Psoas muscle (tissue), 8 donors: ENCODE measurements around the gene COX19. TPM values are rescaled to one million over a fixed set of nuclear protein-coding genes. Genes with fewer than 3 reads are reported as not detected.

ENCODE experiments used
- ATAC-seq, 4 donors: fragments of 200-7000 bp; cut with Tn5 transposase; one replicate each; pipeline ENCODE4 v1.9.1; 2020; ENCODE audit warnings: moderate library complexity in 3 of 4, mild to moderate bottlenecking in 2 of 4
- DNase-seq, 2 donors: peaks; one replicate each; pipeline ENCODE4 v3.0.0-alpha.2; 2020
- H3K27ac ChIP-seq: fragments of 200-600 bp; one replicate; pipeline ENCODE4 v1.8.0; 2022
- H3K27me3 ChIP-seq, 3 donors: fragments of 200-600 bp in 1 of 3; one replicate each; pipeline versions ENCODE4 v1.6.1 to v1.8.0; 2013 to 2022; ENCODE audit warnings: low read length in 2 of 3, mild to moderate bottlenecking in 2 of 3, moderate library complexity in 1 of 3; ENCODE audit not compliant: insufficient read depth in 3 of 3
- H3K36me3 ChIP-seq, 2 donors: fragments of 200-600 bp in 1 of 2; one replicate each; pipeline versions ENCODE4 v1.6.1 to v1.8.0; 2013 to 2022; ENCODE audit warnings: low read depth in 1 of 2, mild to moderate bottlenecking in 1 of 2, moderate library complexity in 1 of 2; ENCODE audit not compliant: insufficient read depth in 1 of 2
- H3K4me1 ChIP-seq: fragments of 200-600 bp; one replicate; pipeline ENCODE4 v1.8.0; 2022
- H3K4me3 ChIP-seq: fragments of 200-600 bp; one replicate; pipeline ENCODE4 v1.8.0; 2022; ENCODE audit warnings: mild to moderate bottlenecking
- H3K9me3 ChIP-seq: fragments of 200-600 bp; one replicate; pipeline ENCODE4 v1.8.0; 2022
- CTCF ChIP-seq: fragments of 200-600 bp; IDR thresholded peaks from one replicate; pipeline ENCODE4 v1.8.0; 2022; ENCODE audit warnings: antibody characterized with exemption
- WGBS, 3 donors: extraction: QIAGEN DNeasy Blood & Tissue Kit; methylation state at CpG; one replicate each; pipeline versions ENCODE4 v1.1.6 to v1.1.7; 2013; 5-methylcytosine and 5-hydroxymethylcytosine counted together
- intact Hi-C, 2 donors: fragments of 100-400 bp; cut with DNase I; formaldehyde crosslinking; loops; one replicate each; pipeline versions ENCODE4 v1.11.0 to v1.14.2; 2022
- polyA plus RNA-seq, 3 donors: library from polyadenylated mRNA; stranded (reverse); fragments of 200-250 nt; gene quantifications; one replicate each; pipeline ENCODE4 v1.2.3, GENCODE V29; 2013
- total RNA-seq, 4 donors: library from RNA; stranded (reverse); fragmentation: NEBNext Ultra II Directional in 2 of 4; extraction: Animal tissue kit (Norgen Biotek cat#: 25700) in 2 of 4; gene quantifications; one replicate each; pipeline versions ENCODE4 v1.2.1 to v1.2.4, GENCODE V29; 2021 to 2023
- donor health status: healthy with polysubstance abuse.
- donor health status: DM: no; HTN: no; CAD: no; lungs with moderate emphysema.
- donor health status: Bipolar disorder and iron deficiency.
- donor health status: healthy.
- donor health status: DM: yes; HTN: yes; CAD: no.
- donor health status: DM: no; HTN: no; CAD: no.
- donor health status: DM: no; HTN: no; CAD: no.
- donor health status: DM: yes; HTN: yes; CAD: no.

The COX19 gene
- total and polyA plus RNA-seq, 7 donors = 4.5 to 12.2 (median 7.5) TPM

DNA sequence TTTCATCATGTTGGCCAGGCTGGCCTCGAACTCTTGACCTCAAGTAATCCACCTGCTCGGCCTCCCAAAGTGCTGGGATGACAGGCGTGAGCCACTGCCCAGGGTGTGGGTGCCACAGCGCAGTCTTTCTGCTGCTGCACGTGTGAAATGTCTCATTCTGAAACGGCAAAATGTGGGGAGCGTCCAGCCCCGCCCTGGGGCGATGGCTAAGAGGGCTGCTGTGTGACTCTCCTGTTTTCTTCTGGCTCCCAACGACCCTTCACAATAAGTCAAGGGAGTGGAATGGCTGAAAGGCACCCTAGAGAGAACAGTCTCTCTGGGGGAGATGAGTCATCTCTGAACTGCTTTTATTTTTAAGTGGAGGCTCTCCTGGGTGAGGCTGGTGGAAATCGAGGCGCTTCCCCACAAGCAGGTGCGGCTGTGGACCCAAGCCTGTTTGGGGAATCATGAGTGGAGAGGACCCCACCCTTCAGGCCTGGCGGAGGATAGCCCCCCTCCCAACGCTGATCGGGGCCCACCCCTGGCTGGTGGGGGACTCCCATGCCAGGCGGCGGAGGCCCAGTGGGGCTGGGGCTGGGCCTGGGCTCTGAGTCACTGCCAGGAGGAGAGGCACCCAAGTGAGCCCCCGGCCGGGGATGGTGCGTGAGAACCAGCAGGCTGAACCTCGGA lies 38.8 kb downstream of the COX19 start:
- no peak for ATAC-seq
- WGBS, 3 donors = 64 to 76% (median 73%) methylated on average over 20 to 22 of the region's 22 CpGs
- intact Hi-C loops = no loop called here
- peak in 1 of 2 donors; percentile 45 for DNase-seq
- no peak overlapping the region for H3K4me3 ChIP-seq
- H3K27ac ChIP-seq = no peak overlapping the region
- H3K27me3 ChIP-seq = peaks cover 0 to 38% (median 2%) of the 10 kb centered on the region in 3 donors
- H3K9me3 ChIP-seq = no peaks in the 10 kb centered on the region
- TF ChIP-seq CTCF = no peak
- H3K4me1 ChIP-seq = no peaks in the 10 kb centered on the region
- H3K36me3 ChIP-seq = no peaks in the 10 kb centered on the region

GRCh38 chr7:935874-936385 lies 39.4 kb downstream of the COX19 start:
- H3K27ac ChIP-seq = no peak overlapping the region
- WGBS, 3 donors = 86 to 88% (median 87%) methylated on average over 25 to 28 of the region's 28 CpGs
- ATAC-seq = no peak

GRCh38 chr7:935164-935873 lies 40.0 kb downstream of the COX19 start:
- WGBS, 3 donors = 59 to 67% (median 61%) methylated on average over 38 to 46 of the region's 46 CpGs
- peaks cover 0 to 32% (median 2%) of the 10 kb centered on the region in 3 donors for H3K27me3 ChIP-seq
- ATAC-seq = no peak
- TF ChIP-seq CTCF = no peak
- no peak overlapping the region for H3K4me3 ChIP-seq
- H3K36me3 ChIP-seq = no peaks in the 10 kb centered on the region
- peak in 1 of 2 donors; percentile 54 for DNase-seq
- no peaks in the 10 kb centered on the region for H3K9me3 ChIP-seq
- H3K4me1 ChIP-seq = no peaks in the 10 kb centered on the region
- intact Hi-C loops = no loop called here
- no peak overlapping the region for H3K27ac ChIP-seq

More at GRCh38 chr7:935874-936385, 39.4 kb downstream of the COX19 start:
- TF ChIP-seq CTCF = no peak
- intact Hi-C loops = no loop called here
- Histone ChIP-seq H3K9me3 (no peaks in the 10 kb centered on the region), H3K4me1 (no peaks in the 10 kb centered on the region), H3K4me3 (no peak overlapping the region), H3K27me3 (peaks cover 0 to 38% (median 2%) of the 10 kb centered on the region in 3 donors), H3K36me3 (no peaks in the 10 kb centered on the region)
- DNase-seq = no peak

GRCh38 chr7:934469-935163 lies 40.7 kb downstream of the COX19 start:
- Histone ChIP-seq H3K27me3 (peaks cover 0 to 28% (median 2%) of the 10 kb centered on the region in 3 donors), H3K27ac (no peak overlapping the region), H3K4me3 (no peak overlapping the region), H3K9me3 (no peaks in the 10 kb centered on the region), H3K36me3 (no peaks in the 10 kb centered on the region), H3K4me1 (no peaks in the 10 kb centered on the region)
- intact Hi-C loops = no loop called here
- ATAC-seq (no peak), DNase-seq (peak in 1 of 2 donors; percentile 32)
- TF ChIP-seq CTCF = no peak
- WGBS, 3 donors = 69 to 77% (median 74%) methylated on average over 34 of the region's 34 CpGs
